Measurements from ENCODE around the gene SLC16A11.
"Not testable (repeated sequence)": the region's sequence is repeated elsewhere in the genome, so short reads cannot be mapped to it uniquely, and the experiment has no call there.

SLC16A11 gene

DNA sequence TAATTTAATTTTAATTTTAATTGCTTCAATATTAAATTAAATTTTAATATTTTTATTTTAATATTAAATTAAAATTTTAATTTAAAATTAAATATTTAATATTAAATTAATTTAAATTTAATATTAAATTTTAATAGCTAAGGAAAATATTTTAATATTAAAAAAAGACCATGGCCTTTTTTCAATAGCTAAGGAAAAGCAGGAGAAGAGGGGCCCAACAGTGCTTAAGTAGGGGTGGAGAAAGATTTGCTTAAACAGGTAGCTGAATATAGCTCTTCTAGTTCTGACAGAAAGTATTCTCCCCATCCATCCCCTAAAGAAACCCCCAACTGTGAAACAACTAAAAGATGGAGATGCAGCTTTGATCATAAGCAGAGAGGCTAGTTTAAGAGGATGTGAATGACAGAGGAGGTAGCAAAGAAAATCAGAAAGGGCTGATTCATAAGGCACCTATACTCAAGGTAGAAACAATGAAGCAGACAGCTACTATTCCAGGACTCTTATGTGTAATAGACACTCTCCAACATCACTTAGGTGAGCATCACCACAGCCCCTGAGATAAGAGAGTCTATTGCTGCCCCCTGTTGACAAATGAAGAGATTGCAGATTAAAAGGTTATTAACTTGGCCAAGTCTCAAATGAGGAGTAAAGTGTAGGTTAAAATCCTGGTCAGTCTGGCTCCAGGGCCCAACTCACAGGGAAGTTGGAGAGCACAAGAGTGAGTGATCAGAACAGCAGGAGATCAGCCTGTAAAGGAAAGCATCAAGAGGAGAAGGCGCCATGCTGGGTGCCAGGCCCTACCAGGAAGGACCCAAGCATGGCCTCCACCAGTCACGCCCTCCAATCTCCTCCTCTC lies 39.3 kb downstream of the SLC16A11 start:
- no peak for DNase-seq

DNA sequence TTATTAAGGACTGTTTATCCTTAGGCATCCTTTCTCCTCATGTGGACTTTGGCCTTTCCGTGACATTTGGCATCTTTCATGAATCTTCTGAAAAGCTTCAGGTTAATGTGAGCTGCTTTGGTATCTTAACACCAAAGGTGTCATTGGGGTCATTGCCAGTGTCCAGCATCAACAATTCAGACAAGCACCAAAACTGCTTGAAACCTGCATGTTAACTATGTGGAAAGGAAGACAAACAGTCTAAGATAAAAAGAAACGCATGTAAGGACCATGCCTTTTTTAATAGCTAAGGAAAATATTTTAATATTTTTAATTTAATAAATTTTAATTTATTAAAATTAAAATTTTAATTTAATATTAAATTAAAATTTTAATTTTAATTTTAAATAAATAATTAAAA lies 40.1 kb downstream of the SLC16A11 start:
- DNase-seq, result no peak

DNA sequence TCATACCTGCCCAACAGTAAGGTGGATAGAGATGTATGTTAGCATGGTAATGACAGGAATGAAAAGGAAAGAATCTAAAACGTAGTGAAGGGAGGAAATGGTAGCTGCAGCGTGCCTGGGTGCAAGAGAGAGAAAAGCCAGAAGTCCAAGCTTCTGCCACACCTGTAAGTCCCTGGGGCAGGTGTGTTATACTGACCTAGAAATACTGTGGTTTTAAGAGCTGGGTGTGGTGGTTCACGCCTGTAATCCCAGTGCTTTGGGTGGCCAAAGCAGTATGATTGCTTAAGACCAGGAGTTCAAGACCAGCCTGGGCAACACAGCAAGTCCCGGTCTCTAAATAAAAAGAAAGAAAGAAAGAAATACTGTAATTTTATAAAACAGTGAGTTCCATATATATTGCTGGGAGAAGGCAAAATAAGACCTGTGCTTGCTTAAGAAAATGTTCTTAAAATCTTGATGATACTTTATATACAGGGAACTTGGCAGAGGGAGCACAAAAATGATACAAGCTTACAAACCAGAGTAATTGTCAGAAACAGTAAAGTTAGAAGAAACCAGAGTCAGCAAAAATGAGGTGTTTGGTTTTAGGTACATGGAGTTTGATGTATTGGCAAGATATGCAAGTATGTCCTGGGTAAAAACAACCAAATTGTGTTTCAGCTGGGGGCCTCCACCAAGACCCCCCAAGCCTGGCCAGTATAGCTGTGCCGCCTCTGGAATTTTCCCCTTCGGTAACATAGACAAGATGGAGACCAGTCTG lies 41.4 kb downstream of the SLC16A11 start:
- DNase-seq, result no peak

DNA sequence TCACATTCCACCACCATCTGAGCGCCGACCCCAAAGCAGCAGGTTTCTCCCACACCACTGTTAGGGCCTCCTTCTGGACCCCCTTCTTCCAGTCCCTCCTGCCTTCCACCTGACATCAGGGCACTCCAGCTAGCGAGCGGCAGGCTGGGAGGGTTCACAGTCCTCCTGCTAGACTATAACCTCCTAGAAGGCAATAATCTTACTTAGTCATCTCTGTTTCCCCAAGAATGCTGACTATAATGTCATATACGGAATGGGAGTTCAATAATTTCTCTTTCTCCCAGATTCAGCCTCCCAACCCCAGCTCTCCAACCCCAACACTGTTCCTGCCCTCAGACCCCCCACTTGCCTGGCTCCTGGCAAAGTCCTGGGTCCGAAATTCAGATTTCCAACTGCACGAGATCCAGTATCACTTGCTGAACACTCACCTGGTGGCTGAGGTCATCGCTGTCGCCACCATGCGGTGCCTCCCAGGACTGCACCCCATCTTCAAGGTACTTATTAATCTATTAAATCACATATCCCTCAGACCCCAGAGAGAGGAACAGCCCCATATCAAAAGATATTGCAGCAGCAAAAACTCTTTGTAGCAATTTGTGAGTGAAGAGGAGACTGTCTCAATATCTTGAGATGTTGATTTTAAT lies 42.5 kb downstream of the SLC16A11 start:
- DNase-seq, result peak; percentile 17

DNA sequence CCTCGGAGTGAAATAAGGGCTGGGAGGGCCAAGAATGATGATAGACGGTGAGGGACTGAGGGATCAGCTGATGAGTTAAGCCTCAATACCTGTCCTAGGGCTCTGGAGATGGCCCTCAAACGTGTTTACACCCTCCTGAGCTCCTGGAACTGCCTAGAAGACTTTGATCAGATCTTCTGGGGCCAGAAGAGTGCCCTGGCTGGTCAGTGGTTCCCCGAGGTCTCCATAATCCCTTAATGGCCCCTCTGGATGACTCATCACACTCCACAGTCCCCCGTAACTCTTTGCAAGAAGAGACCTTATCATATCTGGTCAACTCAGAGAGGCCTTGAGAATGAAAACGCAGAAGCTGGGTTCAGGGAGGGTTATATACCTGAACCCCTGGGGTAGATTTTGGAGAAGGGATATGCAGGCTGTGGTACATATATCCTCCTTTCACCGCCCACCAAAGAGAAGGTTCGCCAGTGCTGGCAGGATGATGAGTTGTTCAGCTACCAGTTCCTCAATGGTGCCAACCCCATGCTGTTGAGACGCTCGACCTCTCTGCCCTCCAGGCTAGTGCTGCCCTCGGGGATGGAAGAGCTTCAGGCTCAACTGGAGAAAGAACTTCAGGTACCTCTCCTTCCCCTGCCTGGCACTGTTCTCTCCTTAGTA lies 44.9 kb downstream of the SLC16A11 start:
- no peak for DNase-seq

DNA sequence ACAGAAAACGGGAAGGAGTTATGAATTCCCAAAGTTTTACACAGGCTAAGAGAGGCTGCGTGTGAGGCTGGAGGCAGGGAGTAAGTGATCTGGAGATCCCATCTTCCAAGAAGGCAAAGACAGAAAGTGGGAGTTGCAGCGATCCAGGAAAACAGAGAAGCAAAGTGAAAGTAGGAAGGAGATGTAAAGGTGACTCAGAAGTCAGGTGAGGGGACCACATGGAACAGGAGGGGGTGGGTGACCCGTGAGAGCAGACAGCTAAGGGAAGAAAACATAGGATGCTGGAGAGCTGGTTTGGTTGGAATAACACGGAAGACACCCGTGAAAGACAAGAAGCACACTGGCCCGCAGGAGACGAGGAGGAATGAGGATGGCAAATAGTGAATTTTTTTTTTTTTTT lies 46.7 kb downstream of the SLC16A11 start:
- no peak for DNase-seq

DNA sequence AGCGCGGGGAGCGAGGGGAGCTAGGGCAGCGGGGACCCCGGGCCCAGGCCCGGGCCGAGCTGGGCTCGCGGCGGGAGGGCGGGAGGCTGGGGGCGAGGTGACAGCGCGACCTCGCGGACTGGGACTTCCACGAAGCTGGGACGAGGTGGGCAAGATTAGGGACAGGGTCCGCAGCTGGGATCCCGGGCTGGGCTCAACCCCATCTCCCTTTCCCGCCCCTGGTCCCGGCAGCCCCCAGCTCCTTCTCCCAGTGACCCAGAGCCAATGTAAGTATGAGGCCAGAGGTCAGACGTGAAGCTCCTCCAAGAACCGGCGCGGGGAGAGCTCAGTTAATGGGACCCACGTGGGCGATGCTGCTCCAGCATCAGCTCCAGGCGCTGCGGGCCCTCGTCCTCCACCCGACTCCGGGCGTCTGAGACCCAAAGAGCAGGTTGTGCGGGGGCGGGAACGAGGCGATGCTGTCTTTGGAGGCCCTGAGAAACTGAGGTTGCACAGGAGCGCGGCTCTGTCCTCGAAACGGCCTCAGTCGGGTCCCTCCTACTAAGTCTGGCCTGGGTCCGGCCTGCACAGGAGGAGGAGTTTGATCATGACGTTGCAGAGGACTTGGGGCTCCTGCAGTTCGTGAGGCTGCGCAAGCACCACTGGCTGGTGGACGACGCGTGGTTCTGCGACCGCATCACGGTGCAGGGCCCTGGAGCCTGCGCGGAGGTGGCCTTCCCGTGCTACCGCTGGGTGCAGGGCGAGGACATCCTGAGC lies 47.5 kb downstream of the SLC16A11 start:
- DNase-seq, result no peak

DNA sequence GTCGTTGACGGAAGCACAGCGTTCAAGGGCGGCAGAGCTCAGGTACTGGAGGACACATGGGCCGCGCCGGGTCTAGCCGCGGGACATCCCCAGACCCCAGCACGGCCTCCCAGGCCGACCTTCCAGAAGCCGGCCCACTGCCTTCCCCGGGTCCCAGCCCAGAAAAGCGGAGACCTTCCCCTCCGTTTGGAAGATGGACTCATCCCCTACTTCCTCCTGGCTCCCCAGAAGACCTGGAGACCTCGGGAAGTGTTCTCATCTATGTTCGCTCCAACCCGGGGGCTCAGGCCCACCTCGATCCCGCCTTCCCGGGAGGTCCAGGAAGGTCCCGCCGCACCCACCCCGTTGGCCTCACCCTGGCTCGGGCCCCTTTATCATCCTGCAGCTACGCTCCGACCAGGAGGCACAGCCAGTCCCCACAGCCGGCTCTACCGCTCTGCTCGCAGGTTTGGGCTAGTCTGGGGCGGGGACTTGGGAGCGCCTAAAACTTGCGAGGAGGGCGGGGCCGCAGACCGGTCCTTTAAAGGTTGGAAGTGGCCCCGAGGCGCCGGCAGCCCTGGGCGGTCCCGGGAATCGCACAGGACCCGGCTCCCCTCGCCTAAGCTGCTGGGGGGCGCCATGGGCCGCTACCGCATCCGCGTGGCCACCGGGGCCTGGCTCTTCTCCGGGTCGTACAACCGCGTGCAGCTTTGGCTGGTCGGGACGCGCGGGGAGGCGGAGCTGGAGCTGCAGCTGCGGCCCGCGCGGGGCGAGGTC lies 48.2 kb downstream of the SLC16A11 start, which contains the start of gene ALOX12:
TSS of gene ALOX12 (plus strand) at position 550 of the 756 bp plus-strand sequence. CDS start at position 619, 69 bp downstream.
- DNase-seq, result no peak

DNA sequence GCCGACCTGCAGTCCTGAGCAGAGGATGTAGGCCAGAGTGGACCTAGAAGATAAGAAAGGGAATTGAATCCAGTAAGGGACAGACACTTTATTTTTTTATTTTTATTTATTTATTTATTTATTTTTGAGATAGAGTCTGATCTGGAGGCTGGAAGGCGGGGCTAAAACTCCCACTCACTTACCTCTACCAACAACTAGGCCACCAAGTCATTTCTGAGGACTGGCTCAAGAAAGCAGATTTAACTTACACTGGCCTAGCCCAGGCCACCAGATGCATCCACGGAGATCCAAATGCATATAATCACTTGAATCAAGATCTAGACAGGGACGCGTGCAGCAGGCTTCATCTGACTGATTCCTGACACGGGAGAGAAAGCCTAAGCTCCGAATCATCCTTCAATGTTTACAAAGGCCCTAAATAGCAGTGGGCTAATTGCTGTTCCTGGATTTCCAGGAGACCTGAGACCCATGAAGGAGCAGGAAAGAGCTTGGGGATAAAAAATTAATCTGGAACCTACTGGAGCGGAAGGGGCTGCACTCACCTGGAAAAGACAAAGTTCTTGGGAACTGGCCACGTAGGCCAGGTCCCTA lies 49.1 kb downstream of the SLC16A11 start:
- no peak for DNase-seq

DNA sequence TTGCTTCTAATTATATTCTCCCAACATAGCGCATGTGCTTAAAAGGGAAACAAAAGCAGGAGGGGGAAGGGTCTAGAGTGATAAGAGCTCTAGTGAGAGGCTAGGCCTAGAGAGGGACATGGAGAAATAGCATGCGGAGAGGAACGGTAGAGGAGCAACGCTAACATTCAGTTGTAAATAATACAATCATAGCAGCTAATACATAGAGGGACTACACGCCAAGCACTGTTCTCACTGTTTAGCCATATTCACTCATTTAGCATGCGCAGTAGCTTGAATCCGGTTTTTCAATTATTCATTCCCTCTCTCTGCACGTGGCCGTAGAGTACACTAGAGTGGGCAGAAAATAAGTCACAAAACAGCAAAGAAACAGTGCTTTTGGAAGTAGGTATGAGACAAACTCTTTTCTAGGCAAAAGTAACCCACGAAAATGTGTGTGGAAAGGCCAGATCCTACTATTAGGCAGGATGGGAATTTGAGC lies 49.7 kb downstream of the SLC16A11 start:
- DNase-seq, result no peak

DNA sequence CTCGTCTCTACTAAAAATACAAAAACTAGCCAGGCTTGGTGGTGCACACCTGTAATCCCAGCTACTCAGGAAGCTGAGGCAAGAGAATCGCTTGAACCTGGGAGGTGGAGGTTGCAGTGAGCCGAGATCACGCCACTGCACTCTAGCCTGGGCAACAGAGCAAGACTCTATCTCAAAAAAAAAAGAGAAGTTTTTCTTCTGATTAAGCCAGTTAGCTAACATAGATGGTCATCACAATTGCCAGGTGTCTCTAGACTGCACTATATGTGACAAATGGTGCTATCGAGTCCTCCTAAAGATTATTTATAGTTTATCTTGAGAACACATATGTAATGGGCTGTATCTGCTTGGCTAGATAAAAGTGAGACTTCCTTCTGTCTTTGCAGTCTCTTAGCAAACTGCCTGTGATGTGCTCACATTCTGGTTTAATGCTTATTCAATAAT lies 50.3 kb downstream of the SLC16A11 start:
- DNase-seq, result not testable (repeated sequence)

Measured in effector CD8-positive, alpha-beta T cell (primary cell).